ENCODE measurements around the gene KLF15.

KLF15 gene

DNA sequence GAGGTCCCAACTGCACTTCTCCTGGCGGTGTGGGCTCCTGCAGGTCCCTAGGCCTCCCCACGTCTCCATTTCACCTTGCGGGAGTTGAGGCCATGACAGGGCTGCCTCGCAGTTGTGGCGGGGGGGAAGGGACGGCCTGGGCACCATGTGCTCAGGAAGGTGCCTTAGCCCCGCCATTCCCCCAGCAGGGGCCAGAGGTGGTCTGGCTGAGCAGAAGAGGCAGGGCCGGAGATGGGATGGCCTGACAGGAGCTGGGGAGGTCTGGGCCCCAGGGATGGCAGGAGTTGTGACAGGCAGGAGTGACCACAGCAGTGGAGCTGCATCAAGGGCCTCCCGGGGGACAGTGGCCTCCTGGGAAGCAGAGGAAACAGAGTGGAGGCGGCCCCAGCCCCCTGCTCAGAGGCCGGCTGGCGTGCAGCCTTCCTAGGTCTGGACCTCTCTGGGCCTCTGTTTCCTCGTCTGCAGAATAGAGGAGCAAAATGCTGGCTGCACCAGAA is 18.7 kb upstream of the KLF15 start:
- DNase-seq (ENCODE audit: low read depth): no peak
- TF ChIP-seq, protein P1, sequence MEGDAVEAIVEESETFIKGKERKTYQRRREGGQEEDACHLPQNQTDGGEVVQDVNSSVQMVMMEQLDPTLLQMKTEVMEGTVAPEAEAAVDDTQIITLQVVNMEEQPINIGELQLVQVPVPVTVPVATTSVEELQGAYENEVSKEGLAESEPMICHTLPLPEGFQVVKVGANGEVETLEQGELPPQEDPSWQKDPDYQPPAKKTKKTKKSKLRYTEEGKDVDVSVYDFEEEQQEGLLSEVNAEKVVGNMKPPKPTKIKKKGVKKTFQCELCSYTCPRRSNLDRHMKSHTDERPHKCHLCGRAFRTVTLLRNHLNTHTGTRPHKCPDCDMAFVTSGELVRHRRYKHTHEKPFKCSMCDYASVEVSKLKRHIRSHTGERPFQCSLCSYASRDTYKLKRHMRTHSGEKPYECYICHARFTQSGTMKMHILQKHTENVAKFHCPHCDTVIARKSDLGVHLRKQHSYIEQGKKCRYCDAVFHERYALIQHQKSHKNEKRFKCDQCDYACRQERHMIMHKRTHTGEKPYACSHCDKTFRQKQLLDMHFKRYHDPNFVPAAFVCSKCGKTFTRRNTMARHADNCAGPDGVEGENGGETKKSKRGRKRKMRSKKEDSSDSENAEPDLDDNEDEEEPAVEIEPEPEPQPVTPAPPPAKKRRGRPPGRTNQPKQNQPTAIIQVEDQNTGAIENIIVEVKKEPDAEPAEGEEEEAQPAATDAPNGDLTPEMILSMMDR (conservative IDR thresholded peaks at IDR 0.05; ENCODE audit: low read depth, low read length): no peak
- H3K4me3 ChIP-seq (ENCODE audit: low read length): no peak overlapping the region

DNA sequence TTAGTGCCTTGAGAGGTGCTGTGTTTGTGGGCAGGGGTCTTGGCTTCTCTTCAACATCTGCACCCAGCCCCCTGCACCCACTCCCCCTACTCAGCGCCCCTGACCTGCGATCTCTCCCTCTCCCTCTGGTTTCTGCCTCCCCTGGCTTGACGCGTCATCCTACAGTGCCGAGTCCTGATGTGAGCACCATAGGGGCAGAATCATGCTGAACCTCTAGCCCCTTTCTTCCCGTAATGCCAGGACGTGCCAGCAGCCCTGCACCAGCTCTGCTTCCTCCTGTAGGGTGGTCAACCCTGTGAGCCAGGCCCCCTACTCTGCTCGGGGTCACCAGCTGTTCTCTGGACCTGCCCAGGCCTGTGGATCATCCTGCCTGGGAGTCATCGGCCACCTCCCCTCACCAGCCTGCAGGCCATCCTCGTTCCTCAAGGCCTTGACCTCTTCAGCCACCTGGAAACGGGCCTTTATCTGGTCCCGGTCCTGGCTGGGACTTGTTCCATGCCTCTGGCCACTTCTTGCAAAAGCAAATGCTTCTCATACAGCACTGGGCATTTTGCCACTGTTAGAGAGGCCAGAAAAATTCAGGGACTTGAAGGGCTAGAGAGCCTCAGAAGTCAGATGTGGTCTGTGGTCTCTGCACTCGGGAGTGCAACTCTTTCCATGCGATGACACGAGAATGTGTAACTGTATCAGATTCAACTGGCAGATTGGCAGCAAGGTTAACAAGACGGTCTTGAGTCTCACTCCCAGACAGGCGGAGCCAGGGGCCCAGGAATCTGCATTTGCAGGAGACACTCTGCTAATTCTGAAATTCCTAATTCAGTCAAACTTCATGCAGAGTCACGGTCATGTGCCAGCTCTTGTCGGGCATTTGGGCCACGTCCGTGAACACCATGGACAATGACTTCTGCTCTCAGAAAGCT is 16.7 kb upstream of the KLF15 start:
- no peak for DNase-seq (ENCODE audit: low read depth)
- TF ChIP-seq, protein P1 (conservative IDR thresholded peaks at IDR 0.05; ENCODE audit: low read depth, low read length): no peak
- no peak overlapping the region for H3K4me3 ChIP-seq (ENCODE audit: low read length)

DNA sequence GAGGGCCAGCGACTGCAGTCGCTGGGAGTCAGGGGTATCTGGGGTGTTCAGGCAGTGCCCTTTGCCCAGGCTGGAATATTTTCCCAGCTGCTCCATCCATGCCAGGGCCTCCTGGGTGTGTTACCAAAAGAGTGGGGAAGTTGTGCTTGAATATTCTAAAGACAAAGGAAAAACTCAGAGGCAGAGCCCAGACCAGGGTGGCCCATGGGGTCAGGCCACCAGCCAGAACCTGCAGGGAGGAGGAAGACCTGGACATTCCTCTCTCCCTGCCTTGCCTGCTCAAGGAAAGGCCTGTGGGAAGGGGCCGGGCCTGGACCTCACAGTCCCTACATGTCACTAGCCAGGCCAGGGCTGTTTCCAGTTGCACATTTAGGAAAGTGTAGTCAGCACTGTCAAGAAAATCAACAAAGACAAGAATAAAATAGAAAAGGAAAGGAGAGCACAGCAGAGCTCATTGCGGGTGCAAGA is 16.0 kb upstream of the KLF15 start:
- TF ChIP-seq, protein P1 (conservative IDR thresholded peaks at IDR 0.05; ENCODE audit: low read depth, low read length): no peak
- H3K4me3 ChIP-seq (ENCODE audit: low read length): no peak overlapping the region
- DNase-seq (ENCODE audit: low read depth): no peak

DNA sequence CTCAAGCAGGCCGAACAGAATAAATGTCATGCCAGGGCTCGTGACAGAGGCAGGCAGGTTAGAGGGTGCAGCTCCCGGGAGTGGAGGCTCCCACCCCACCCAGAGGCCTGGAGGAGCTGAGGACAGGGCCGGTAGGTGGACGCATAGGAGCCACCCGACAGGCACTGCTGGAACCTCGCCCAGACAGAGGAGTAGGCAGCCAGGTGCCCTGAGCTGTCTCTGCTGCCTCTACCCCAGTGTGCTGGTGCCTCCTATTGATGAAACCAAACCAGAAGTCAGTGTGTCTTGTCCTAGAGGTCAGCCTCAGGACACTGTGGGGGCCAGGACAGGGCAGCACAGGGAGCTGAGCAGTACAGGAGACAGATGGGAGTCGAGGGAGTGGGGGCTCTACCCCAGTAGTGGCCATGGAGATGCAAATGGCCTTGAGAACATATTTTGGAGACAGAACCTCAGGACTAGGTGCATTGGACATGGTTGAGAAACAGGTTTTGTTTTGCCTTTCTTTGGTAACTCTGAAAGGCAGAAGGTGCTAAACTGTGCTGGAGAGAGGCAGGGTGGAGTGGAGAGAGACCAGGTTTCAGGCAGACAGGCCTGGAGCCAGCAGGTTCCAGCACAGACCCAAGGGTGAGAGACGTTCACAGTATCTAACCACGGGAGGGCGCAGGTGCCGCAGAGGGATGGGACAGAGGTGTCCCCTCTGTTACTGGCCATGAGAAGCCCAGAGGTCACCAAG is 15.4 kb upstream of the KLF15 start:
- DNase-seq (ENCODE audit: low read depth): no peak
- H3K4me3 ChIP-seq (ENCODE audit: low read length): no peak overlapping the region
- TF ChIP-seq, protein P1 (conservative IDR thresholded peaks at IDR 0.05; ENCODE audit: low read depth, low read length): no peak

DNA sequence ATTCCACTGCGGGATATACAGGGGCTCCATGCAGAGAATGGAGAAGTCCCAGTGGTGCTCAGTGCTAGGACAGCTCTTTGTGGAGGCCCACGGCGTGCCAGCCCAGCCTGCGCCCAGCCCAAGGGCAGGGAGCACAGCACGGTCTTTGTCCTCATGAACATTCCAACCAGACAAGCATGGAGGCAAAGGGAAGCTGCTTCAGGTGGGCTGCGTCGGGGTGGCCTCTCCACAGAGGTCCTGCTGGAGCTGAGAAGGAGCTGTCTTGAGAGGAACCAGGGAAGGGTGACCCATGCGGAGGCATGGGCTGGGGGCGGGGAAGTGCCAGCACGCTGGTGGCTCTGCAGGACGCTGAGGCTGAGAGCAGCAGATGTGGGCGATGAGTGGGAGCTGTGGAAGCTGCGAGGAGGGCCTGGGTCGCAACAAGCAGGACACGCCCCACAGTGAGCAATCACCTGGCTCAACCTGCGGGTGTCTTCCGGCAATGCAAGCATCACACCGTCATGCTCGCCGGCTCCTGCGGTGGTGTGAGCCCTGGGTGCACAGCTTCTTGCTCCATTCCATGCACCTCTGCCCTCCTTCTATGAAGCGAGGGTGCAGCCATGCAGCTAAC is 14.0 kb upstream of the KLF15 start:
- DNase-seq (ENCODE audit: low read depth): no peak
- TF ChIP-seq, protein P1 (conservative IDR thresholded peaks at IDR 0.05; ENCODE audit: low read depth, low read length): no peak
- H3K4me3 ChIP-seq (ENCODE audit: low read length): no peak overlapping the region

DNA sequence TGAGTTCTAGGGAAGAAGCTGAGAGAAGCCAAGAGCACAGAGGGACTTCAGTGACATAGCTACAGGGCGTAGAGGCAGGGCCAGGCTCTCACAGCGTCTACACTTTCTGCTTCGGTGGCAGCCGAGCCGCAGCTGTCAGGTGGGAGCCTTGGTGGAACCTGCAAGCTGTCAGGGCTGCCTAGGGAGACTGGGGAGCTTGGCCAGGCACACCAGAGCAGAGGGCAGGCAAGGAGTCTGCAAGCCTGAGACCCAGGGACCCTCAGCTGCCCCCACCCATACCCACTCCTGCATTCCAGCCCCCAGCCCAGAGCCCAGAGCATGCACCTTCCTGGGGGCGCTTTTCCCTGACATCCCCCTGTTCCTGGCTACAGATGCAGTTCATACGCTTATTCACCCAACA is 13.4 kb upstream of the KLF15 start:
- TF ChIP-seq, protein P1 (conservative IDR thresholded peaks at IDR 0.05; ENCODE audit: low read depth, low read length): no peak
- DNase-seq (ENCODE audit: low read depth): no peak
- H3K4me3 ChIP-seq (ENCODE audit: low read length): no peak overlapping the region
